Smooth muscle cell of trachea (primary cell): ENCODE measurements around the gene OR56B4. TPM values are rescaled to one million over a fixed set of nuclear protein-coding genes. Genes with fewer than 3 reads are reported as not detected.

Source experiments
- total RNA-seq: library from RNA; depleted of rRNA; stranded (reverse); fragments of >200 nt; gene quantifications from 2 replicates; pipeline ENCODE4 v1.2.1, GENCODE V29; 2014

Gene OR56B4, protein sequence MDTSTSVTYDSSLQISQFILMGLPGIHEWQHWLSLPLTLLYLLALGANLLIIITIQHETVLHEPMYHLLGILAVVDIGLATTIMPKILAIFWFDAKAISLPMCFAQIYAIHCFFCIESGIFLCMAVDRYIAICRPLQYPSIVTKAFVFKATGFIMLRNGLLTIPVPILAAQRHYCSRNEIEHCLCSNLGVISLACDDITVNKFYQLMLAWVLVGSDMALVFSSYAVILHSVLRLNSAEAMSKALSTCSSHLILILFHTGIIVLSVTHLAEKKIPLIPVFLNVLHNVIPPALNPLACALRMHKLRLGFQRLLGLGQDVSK
- total RNA-seq: not detected in 2 replicates

DNA sequence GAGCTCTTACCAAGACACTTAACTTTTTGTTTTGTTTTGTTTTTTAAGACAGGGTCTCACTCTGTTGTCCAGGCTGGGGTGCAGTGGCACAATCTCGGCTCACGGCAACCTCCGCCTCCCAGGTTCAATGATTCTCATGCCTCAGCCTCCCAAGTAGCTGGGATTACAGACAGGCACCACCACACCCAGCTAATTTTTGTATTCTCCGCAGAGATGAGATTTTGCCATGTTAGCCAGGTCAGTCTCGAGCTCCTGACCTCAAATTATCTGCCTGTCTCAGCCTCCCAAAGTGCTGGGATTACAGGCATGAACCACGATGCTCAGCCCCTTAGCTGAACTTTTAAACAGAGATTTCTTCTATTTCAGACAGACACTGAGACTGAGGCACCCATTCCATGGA is at the start of gene OR56B4:
TSS of gene OR56B4 (plus strand) at position 301 of the 400 bp plus-strand sequence. CDS start at position 396, 95 bp downstream.

Other genes starting within 250 kb of the OR56B4 start
- gene OR52E8, start 250.0 kb upstream of the OR56B4 start, total RNA-seq: not detected in 2 replicates
- not detected in 2 replicates for gene OR52E4, start 227.1 kb upstream of the OR56B4 start, total RNA-seq
- gene OR52E5, start 214.5 kb upstream of the OR56B4 start, total RNA-seq: not detected in 2 replicates
- not detected in 2 replicates for gene OR56A3, start 165.4 kb upstream of the OR56B4 start, total RNA-seq
- gene OR56A5, start 139.2 kb upstream of the OR56B4 start, total RNA-seq: not detected in 2 replicates
- not detected in 2 replicates for gene OR52L1, start 120.7 kb upstream of the OR56B4 start, total RNA-seq
- not detected in 2 replicates for gene OR56A4, start 100.7 kb upstream of the OR56B4 start, total RNA-seq
- under 0.01 TPM in 1 of 2 replicates, not detected in the other for gene OR56A1, start 76.9 kb upstream of the OR56B4 start, total RNA-seq
- not detected in 2 replicates for gene OR52B2, start 62.6 kb downstream of the OR56B4 start, total RNA-seq
- gene OR52W1, start 91.5 kb downstream of the OR56B4 start, total RNA-seq: not detected in 2 replicates
- gene C11orf42, start 97.9 kb downstream of the OR56B4 start, total RNA-seq: not detected in 2 replicates
- 13.4 and 13.7 TPM in 2 replicates for gene FHIP1B, start 127.0 kb downstream of the OR56B4 start, total RNA-seq
- 0.33 TPM in 1 of 2 replicates, not detected in the other for gene CNGA4, start 131.4 kb downstream of the OR56B4 start, total RNA-seq
- not detected in 2 replicates for gene CCKBR, start 152.2 kb downstream of the OR56B4 start, total RNA-seq
- gene CAVIN3, start 212.8 kb downstream of the OR56B4 start, total RNA-seq: 301 and 798 TPM in 2 replicates